ENCODE results near the gene VAMP4. TPM values are rescaled to one million over a fixed set of nuclear protein-coding genes. Genes with fewer than 3 reads are reported as not detected.

Gene VAMP4
- total RNA-seq, 1 donor from 2014 or later, result 16.2 TPM

GRCh38 chr1:171780583-171781175, 38.8 kb upstream of the VAMP4 start:
- no peaks in the 10 kb centered on the region for H3K27me3 ChIP-seq
- DNase-seq (ENCODE audit: low spot score), result no peak
- no peaks in the 10 kb centered on the region for H3K9me3 ChIP-seq (ENCODE audit: low read depth)
- H3K4me2 ChIP-seq, result peak overlapping the region; percentile 78
- peak overlapping the region; percentile 62 for H3K27ac ChIP-seq
- peak overlapping the region; percentile 85 for H3K27ac Mint-ChIP-seq
- TF ChIP-seq EZH2phosphoT487 (IDR thresholded peaks at IDR 0.05), result peak; percentile 7
- TF ChIP-seq CTCF (IDR thresholded peaks at IDR 0.05), result no peak
- TF ChIP-seq EZH2 (IDR thresholded peaks at IDR 0.05), result no peak
- H3K4me3 Mint-ChIP-seq, result peak overlapping the region; percentile 99
- H4K20me1 ChIP-seq (ENCODE audit: low read depth), result no peaks in the 10 kb centered on the region
- peaks cover 40% of the 10 kb centered on the region for H3K79me2 ChIP-seq (ENCODE audit: low read depth)
- H3K4me1 ChIP-seq, result peaks cover 3% of the 10 kb centered on the region
- peak overlapping the region; percentile 49 for H3K4me3 ChIP-seq
- H3F3A ChIP-seq (ENCODE audit: low read depth), result peaks cover 13% of the 10 kb centered on the region
- H3K9ac ChIP-seq, result peak overlapping the region; percentile 21
- peaks cover 20% of the 10 kb centered on the region for H3K4me1 Mint-ChIP-seq
- H3K27me3 Mint-ChIP-seq (ENCODE audit: insufficient read depth, low read depth), result peaks cover 6% of the 10 kb centered on the region
- peaks cover 5% of the 10 kb centered on the region for H3K36me3 Mint-ChIP-seq
- no peaks in the 10 kb centered on the region for H3K9me3 Mint-ChIP-seq
- H2AFZ ChIP-seq (replicated peaks), result peak overlapping the region; percentile 78
- H3K36me3 ChIP-seq, result no peaks in the 10 kb centered on the region

- Mint-ChIP-seq H3K27ac (no peak overlapping the region), H3K4me1 (no peaks in the 10 kb centered on the region), H3K27me3 (ENCODE audit: insufficient read depth, low read depth) (no peaks in the 10 kb centered on the region), H3K4me3 (no peak overlapping the region), H3K36me3 (no peaks in the 10 kb centered on the region), H3K9me3 (no peaks in the 10 kb centered on the region)
- Histone ChIP-seq H3K9me3 (ENCODE audit: low read depth) (no peaks in the 10 kb centered on the region), H4K20me1 (ENCODE audit: low read depth) (no peaks in the 10 kb centered on the region), H3K4me1 (no peaks in the 10 kb centered on the region), H3K36me3 (no peaks in the 10 kb centered on the region), H3K4me3 (no peak overlapping the region), H3F3A (ENCODE audit: low read depth) (no peaks in the 10 kb centered on the region), H3K4me2 (no peak overlapping the region), H3K79me2 (ENCODE audit: low read depth) (no peaks in the 10 kb centered on the region), H3K27me3 (no peaks in the 10 kb centered on the region), H2AFZ (replicated peaks) (no peak overlapping the region), H3K9ac (no peak overlapping the region), H3K27ac (no peak overlapping the region)
- no peak for DNase-seq (ENCODE audit: low spot score)
- TF ChIP-seq EZH2 (IDR thresholded peaks at IDR 0.05), result no peak
- TF ChIP-seq CTCF (IDR thresholded peaks at IDR 0.05), result no peak
- TF ChIP-seq EZH2phosphoT487 (IDR thresholded peaks at IDR 0.05), result no peak
Observed at GRCh38 chr1:171772312-171772711, 30.4 kb upstream of the VAMP4 start.

- H3K4me3 Mint-ChIP-seq, result no peak overlapping the region
- no peaks in the 10 kb centered on the region for H3K36me3 Mint-ChIP-seq
- H3K9me3 Mint-ChIP-seq, result no peaks in the 10 kb centered on the region
- H3K27me3 ChIP-seq, result no peaks in the 10 kb centered on the region
- no peaks in the 10 kb centered on the region for H4K20me1 ChIP-seq (ENCODE audit: low read depth)
- H3K27ac Mint-ChIP-seq, result no peak overlapping the region
- H3K9ac ChIP-seq, result no peak overlapping the region
- no peaks in the 10 kb centered on the region for H3F3A ChIP-seq (ENCODE audit: low read depth)
- no peaks in the 10 kb centered on the region for H3K79me2 ChIP-seq (ENCODE audit: low read depth)
- no peaks in the 10 kb centered on the region for H3K4me1 ChIP-seq
- no peak for DNase-seq (ENCODE audit: low spot score)
- no peaks in the 10 kb centered on the region for H3K36me3 ChIP-seq
- no peak overlapping the region for H3K4me3 ChIP-seq
- H3K4me1 Mint-ChIP-seq, result no peaks in the 10 kb centered on the region
- no peak overlapping the region for H3K27ac ChIP-seq
- H3K27me3 Mint-ChIP-seq (ENCODE audit: insufficient read depth, low read depth), result no peaks in the 10 kb centered on the region
- no peak overlapping the region for H3K4me2 ChIP-seq
- H2AFZ ChIP-seq (replicated peaks), result no peak overlapping the region
- TF ChIP-seq EZH2 (IDR thresholded peaks at IDR 0.05), result no peak
- no peak for TF ChIP-seq CTCF (IDR thresholded peaks at IDR 0.05)
- TF ChIP-seq EZH2phosphoT487 (IDR thresholded peaks at IDR 0.05), result no peak
- no peaks in the 10 kb centered on the region for H3K9me3 ChIP-seq (ENCODE audit: low read depth)
Observed at GRCh38 chr1:171769754-171770153, 27.9 kb upstream of the VAMP4 start.

All from neural progenitor cell (in vitro differentiated cells).